ENCODE data around the gene HPSE2. TPM values are rescaled to one million over a fixed set of nuclear protein-coding genes. Genes with fewer than 3 reads are reported as not detected.
"Not testable (repeated sequence)": the region's sequence is repeated elsewhere in the genome, so short reads cannot be mapped to it uniquely, and the experiment has no call there.

Gene HPSE2
- total RNA-seq, 6 experiments from 2014 or later = 0.05 to 0.09 TPM; not detected in 4

DNA sequence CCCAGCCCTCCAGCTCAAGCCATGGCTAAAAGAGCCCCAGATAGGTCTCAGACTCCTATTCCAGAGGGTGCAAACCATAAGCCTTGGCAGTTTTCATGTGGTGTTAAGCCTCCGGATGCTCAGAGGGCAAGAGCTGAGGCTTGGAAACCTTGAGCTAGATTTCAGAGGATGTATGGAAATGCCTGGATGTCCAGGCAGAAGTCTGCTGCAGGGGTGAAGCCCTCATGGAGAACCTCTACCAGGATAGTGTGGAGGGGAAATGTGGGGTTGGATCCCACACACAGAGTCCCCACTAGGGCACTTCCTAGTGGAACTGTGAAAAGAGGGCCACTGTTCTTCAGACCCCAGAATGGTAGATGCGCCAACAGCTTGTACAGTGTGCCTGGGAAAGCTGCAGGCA lies 13.2 kb upstream of the HPSE2 start:
- H3K27me3 Mint-ChIP-seq (ENCODE audit: insufficient read depth) = peaks cover 4% of the 10 kb centered on the region; the same call in 1 of the 2 replicates
- TF ChIP-seq, protein P1, sequence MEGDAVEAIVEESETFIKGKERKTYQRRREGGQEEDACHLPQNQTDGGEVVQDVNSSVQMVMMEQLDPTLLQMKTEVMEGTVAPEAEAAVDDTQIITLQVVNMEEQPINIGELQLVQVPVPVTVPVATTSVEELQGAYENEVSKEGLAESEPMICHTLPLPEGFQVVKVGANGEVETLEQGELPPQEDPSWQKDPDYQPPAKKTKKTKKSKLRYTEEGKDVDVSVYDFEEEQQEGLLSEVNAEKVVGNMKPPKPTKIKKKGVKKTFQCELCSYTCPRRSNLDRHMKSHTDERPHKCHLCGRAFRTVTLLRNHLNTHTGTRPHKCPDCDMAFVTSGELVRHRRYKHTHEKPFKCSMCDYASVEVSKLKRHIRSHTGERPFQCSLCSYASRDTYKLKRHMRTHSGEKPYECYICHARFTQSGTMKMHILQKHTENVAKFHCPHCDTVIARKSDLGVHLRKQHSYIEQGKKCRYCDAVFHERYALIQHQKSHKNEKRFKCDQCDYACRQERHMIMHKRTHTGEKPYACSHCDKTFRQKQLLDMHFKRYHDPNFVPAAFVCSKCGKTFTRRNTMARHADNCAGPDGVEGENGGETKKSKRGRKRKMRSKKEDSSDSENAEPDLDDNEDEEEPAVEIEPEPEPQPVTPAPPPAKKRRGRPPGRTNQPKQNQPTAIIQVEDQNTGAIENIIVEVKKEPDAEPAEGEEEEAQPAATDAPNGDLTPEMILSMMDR (IDR thresholded peaks at IDR 0.05) = no peak
- H3K4me1 Mint-ChIP-seq (ENCODE audit: low read depth) = no peaks in the 10 kb centered on the region
- no peak for DNase-seq
- no peaks in the 10 kb centered on the region for H3K36me3 Mint-ChIP-seq (ENCODE audit: low read depth)
- H3K27ac Mint-ChIP-seq = no peak overlapping the region
- no peak overlapping the region for H3K4me3 Mint-ChIP-seq
- H3K9me3 Mint-ChIP-seq = peaks cover 8% of the 10 kb centered on the region

DNA sequence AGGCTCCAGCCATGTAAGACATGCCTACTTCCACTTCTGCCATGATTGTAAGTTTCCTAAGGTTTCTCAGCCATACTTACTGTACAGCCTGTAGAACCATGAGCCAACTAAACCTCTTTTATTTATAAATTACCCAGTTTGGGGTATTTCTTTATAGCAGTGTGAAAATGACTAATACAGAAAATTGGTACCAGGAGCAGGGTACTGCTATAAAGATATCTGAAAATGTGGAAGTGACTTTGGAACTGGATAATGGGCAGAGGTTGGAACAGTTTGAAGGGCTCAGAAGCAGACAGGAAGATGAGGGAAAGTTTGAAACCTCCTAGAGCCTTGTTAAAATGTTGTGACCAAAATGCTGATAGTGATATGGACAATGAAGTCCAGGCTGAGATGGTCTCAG lies 12.2 kb upstream of the HPSE2 start:
- H3K27ac Mint-ChIP-seq; H3K36me3 Mint-ChIP-seq (ENCODE audit: low read depth); H3K27me3 Mint-ChIP-seq (ENCODE audit: insufficient read depth); H3K4me3 Mint-ChIP-seq; H3K4me1 Mint-ChIP-seq (ENCODE audit: low read depth); H3K9me3 Mint-ChIP-seq; DNase-seq: not testable (repeated sequence)

DNA sequence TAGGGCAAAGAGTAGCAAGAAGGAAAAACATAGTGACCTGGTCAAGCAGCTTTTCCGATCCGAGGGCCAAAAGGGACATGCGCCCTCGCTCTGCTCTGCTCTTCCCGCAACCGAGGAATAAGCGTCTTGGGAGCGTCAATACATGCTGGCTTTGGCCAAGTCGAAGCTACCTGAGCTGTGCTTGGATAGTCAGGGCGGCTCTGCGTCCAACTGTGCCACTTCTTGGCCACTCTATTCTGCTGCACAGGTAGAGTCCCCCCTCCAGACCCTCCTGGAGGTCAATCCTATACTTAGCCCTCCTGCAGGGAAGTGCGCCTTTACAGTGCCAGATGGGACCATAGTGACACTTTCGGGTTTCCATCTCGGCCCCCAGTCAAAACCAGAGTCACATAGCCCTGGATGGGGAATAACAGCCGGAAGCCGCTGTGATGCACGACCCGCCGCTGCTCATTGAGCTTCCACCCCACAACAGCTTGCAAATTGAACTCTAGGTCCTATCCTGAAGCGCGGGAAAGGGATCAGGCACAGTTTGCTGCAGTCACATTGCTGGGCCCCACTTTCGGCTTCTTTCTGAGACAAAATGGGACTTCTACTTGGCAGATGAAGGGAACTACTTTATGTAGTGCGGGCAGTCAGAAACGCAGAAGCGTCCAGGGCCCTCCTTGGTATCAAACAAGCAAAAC lies 1.1 kb upstream of the HPSE2 start:
- TF ChIP-seq, protein P1 (IDR thresholded peaks at IDR 0.05) = no peak
- Mint-ChIP-seq H3K4me1 (ENCODE audit: low read depth) (peaks cover 38% of the 10 kb centered on the region), H3K4me3 (0 out of 2 replicates have a peak overlapping the region, but pooled peaks have one; percentile 74), H3K27me3 (ENCODE audit: insufficient read depth) (peaks cover 44% of the 10 kb centered on the region), H3K36me3 (ENCODE audit: low read depth) (no peaks in the 10 kb centered on the region), H3K9me3 (no peaks in the 10 kb centered on the region), H3K27ac (no peak overlapping the region)
- DNase-seq = no peak

DNA sequence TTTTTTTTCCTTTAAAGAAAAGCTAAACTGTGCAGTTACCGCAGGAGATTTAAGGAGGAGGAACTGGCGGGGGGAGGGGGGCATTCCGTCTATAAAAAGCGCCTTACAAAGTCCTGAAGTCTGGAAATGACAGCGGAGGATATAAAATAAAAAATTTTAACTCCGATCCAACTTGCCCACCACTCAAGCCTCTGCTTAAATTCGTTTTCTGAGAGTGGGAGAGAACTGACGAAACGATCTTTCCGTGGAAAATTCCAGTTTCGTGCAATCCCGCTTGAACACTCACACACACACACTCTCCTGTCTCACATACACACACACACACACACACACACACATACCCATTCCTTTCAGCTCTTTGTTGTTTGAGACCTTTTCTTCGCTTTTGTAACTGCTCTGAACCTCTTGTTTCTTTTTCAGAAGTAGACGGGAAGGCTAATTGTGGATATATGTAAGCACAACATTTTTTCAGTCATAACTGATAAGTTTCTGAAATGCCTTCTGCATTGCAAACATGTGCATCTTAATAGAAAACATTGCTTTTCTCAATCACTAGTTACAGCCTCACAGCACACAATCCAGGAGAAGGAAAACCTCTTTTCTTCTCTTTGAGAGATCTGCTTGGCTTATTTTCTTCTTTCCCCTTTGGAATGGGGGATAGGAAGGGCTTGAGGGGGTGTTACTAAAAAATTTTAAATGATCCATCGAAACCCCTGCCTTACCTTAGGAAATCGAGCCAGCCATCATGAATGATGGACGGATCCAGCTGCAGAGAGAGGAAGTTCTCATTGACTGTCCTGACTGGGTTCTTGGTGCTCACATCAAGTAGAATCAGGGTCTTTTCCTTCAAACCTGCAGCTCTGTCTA lies 628 bp downstream of the HPSE2 start:
- Mint-ChIP-seq H3K36me3 (ENCODE audit: low read depth) (no peaks in the 10 kb centered on the region), H3K27me3 (ENCODE audit: insufficient read depth) (peaks cover 51% of the 10 kb centered on the region), H3K9me3 (no peaks in the 10 kb centered on the region), H3K4me1 (ENCODE audit: low read depth) (peaks cover 38% of the 10 kb centered on the region), H3K27ac (no peak overlapping the region), H3K4me3 (peak overlapping the region; percentile 74)
- TF ChIP-seq, protein P1 (IDR thresholded peaks at IDR 0.05) = no peak
- peak; percentile 4 for DNase-seq

DNA sequence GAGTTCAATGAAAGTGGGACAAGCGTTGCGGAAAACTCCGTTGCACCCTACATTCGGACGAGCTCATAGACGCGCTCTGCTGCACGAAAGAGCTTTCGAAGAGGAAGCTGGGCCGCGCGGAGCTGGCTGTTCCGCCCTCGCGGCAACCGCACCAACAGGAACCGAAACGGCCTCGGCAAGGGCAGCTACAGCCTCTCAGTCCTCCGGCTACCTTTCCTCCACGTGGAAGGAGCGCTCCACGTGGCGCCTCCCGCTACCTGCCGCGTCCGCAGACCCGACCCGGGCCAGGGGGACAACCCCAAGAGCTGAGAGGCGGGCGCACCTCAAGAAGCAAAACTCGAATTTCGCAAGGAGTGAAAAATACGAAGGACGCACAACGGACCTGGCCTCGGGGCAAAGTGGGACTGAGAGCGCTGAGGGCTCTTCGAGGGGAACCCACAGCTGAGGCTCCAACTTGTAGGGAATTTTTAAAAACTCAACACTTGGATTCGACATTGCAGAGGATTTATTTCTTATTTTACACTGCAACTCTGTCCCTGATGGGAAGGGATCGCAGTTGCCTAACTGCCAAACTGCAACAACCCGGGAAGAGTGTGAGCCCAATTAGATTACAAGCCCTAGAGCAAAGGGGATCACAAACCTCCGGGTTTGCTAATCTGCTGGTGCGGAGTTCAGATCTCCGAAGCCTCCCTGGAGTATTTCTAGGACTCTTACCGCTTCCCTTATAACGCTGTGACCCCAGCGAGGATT lies 1.4 kb downstream of the HPSE2 start:
- DNase-seq = no peak
- H3K27me3 Mint-ChIP-seq (ENCODE audit: insufficient read depth) = peaks cover 51% of the 10 kb centered on the region
- TF ChIP-seq, protein P1 (IDR thresholded peaks at IDR 0.05) = no peak
- peaks cover 38% of the 10 kb centered on the region for H3K4me1 Mint-ChIP-seq (ENCODE audit: low read depth)
- no peaks in the 10 kb centered on the region for H3K36me3 Mint-ChIP-seq (ENCODE audit: low read depth)
- no peak overlapping the region for H3K27ac Mint-ChIP-seq
- H3K9me3 Mint-ChIP-seq = no peaks in the 10 kb centered on the region
- H3K4me3 Mint-ChIP-seq = peak overlapping the region; percentile 74
